GM03348 (cell line): Measurements from ENCODE around the gene PRICKLE1.
A peak's percentile ranks its signal among the peaks of the same experiment; 100 is the strongest.

ENCODE experiments used
- DNase-seq: peaks from one replicate; pipeline ENCODE4 v3.0.0; 2012; ENCODE audit warnings: low spot score

PRICKLE1 gene

GRCh38 chr12:42589465-42590329 is at the start of gene PRICKLE1:
Gene PRICKLE1 (minus strand): TSS chr12:42589746. CDS start chr12:42472516, 117,230 bp downstream.
- DNase-seq = peak; percentile 89

DNA sequence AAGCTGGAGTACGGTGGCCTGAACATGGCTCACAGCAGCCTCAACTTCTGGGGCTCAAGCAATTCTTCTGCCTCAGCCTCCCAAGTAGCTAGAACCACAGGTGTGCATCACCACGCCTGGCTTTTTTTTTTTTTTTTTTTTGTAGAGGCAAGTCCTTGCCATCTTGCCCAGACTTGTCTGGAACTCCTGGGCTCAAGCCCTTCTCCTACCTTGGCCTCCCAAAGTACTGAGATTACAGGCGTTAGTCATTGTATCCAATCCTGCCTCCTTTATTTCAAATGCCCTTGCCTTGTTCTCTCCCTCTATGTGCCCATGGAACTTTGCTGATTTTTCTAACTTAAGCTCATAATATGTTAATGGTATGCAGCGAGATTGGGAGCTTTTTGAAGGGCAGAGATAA is 49.2 kb upstream of the PRICKLE1 start:
- no peak for DNase-seq

DNA sequence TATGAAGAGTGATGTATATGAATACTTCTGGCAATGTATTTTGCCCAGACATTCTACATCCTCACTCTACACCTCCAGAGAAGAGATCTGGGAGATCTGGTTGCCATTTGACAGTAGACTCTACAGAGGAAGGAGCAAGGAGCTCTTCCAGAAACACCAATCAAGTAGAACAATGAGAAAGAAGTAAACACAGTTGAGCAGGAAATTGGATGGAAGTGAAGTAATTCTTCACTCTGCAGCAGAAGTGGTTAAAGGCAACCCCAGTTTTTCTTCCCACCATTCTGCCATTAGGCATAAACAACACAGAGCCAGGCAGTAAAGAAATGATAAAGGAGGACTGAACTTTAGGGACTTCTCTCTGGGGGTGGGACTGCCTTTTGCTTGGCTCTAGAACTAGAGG is 48.5 kb upstream of the PRICKLE1 start:
- DNase-seq = no peak

- no peak for DNase-seq
Measured at GRCh38 chr12:42636993-42637392, 47.4 kb upstream of the PRICKLE1 start.

DNA sequence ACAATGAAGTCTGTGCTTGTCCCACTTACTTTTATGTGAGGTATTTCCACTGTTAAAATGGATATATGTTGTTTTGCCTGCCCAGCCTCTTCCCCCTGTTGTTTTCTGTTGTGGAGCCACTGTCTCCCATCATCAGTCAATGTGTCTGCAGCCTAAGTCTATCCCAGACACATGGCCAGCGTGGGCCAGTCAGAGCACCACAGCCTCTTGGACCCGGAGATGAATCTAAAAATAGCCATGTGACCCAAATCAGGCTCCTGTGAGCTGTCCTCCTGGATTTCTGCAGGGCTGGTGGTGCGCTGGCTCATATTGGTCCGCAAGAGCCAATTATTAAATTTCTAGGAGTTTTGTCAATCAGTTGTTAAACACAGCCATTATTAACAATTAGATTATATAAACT is 44.0 kb upstream of the PRICKLE1 start:
- DNase-seq = no peak

GRCh38 chr12:42631513-42631912 is 42.0 kb upstream of the PRICKLE1 start:
- DNase-seq = no peak

- no peak for DNase-seq
Measured at GRCh38 chr12:42630314-42630713, 40.8 kb upstream of the PRICKLE1 start.

DNA sequence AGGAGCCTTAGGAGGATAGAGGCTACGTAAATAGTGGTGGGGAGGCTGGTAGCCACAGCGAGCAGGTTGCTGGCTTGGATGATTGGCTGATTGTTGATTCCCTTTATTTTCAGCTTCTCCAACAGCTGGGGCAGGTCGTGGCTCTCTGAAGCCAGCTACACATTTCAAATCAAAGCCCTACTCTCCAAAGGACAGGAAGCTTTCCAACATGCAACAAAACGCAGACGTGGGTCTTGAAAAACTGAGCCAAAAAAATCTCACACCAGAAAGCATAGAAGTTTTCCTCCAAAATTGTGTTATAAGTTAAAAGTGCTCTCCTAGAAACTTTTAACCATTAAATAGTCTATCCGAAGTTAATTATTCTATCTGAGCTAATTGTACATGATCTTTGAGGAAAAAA is 37.6 kb upstream of the PRICKLE1 start:
- no peak for DNase-seq

DNA sequence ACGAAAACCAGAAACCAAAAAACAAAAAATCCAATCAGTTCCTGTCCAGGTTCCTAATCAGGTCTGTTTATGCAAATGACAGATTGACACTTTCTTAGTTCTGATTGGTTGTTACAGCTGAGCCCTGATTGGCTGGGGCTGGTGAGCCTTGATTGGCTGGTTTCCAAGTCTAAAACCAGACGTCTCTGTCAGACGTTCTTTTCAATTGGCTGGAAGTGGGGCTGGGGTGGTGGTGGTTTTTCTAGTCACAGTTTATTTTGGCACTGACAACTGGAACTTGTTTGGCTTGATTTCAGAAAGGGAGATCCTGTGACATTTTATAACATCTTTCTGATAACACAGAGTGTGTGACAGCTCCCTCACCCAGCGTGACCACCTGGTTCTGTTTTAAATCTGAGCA is 36.1 kb upstream of the PRICKLE1 start:
- DNase-seq = peak; percentile 7

DNA sequence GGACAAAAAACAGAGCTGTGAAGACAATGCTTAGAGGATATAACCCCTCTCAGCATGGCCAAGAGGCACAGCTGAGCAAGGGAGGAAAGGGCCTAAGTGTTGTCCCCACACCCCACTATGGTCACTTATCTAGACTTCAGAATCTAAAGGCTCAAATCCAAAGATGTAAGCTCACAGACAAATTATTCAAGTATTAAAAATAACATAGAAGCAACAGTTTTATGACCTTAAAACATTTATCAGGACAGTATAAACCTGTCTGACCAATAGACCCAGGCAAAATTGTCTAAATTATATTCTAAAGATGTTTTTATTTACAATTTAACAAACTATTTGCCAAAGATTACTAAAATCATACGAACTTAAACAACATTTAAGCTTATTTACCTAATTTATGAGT is 28.1 kb upstream of the PRICKLE1 start:
- no peak for DNase-seq

GRCh38 chr12:42615006-42615405 is 25.5 kb upstream of the PRICKLE1 start:
- no peak for DNase-seq

GRCh38 chr12:42612231-42612613 is 22.7 kb upstream of the PRICKLE1 start:
- no peak for DNase-seq

- DNase-seq = no peak
Measured at GRCh38 chr12:42611571-42612230, 22.2 kb upstream of the PRICKLE1 start.

DNA sequence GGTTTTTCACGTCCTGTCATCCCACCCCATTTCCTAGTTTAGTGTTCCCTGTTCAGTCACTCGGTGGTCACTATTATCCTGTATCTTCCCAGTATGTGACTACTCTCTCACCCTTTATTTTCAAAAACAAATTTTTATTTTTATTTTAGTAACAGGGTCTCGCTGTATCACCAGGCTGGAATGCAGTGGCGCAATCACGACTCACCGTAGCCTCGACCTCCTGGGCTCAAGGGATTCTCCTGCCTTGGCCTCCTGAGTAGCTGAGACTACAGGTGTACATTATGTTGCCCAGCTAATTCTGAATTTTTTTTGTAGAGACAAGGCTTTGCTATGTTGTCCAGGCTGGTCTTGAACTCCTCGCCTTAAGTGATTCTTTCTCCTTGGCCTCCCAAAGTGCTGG is 20.1 kb upstream of the PRICKLE1 start:
- no peak for DNase-seq

GRCh38 chr12:42608196-42608825 is 18.8 kb upstream of the PRICKLE1 start:
- DNase-seq = no peak

DNA sequence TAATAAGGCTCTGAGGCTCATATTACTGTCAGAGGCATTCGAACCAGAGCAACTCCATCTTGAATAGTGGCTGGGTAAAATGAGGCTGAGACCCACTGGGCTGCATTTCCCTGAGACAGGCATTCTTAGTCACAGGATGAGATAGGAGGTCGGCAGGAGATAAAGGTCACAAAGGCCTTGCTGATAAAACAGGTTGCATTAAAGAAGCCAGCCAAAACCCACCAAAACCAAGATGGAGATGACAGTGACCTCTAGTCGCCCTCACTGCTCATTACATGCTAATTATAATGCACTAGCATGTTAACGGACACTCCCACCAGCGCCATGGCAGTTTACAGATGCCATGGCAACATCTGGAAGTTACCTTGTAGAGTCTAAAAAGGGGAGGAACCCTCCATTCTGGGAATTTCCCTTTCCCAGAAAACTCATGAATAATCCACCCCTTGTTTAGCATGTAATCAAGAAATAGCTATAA is 18.1 kb upstream of the PRICKLE1 start:
- no peak for DNase-seq

DNA sequence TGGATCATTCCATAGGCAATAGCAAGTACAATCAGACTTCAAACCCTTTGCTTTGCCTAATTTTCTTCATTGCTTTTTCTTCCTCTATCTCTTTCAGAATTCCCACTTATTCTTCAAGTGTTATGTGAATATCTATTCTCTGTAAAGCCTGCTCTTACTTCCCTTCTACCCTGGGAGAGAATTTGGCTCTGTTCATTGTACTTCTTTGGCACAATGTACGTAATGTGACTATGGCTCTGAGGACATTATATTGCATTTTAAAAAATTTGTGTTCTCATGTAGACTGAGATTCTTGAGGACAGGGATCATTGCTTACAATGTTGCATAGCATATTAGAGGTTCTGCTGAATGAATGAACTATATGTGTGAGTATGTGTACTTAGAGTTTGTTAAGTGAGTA is 16.9 kb upstream of the PRICKLE1 start:
- no peak for DNase-seq

- no peak for DNase-seq
Measured at GRCh38 chr12:42605685-42606084, 16.1 kb upstream of the PRICKLE1 start.

DNA sequence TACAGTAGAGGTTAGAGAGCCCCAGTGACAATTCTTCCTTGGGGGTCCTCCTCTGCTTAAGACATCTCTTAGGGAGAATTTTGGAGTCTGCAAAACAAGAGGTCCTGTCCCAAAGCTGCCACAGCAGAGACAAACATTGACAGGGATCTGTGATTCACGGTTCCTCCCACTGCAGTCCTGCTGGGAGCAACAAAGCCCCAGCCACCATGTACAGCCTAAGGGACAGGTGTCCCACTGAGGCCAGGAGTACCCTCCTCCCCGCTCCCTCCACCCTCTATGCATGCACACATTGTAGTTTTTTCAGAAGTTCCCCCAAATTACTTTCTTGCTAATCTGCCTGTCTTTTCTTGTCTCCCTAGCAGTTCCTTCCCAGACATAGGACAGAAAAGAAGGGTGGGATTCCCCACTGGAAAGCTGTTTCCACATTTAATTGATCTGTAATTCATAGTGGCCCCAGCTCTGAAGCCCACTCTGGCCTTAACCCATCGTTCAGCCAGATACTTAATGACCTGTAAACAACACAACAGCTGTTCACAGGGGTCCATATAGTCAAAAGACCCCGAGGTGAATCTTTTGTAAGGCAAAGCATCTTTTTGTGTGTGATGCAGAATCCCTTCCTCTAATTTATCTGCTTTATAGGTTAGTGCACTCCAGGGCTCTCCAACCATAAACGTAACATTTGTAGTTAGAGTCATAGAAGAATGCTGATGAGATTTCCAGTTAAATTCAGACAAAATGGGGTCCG is 13.9 kb upstream of the PRICKLE1 start:
- no peak for DNase-seq

DNA sequence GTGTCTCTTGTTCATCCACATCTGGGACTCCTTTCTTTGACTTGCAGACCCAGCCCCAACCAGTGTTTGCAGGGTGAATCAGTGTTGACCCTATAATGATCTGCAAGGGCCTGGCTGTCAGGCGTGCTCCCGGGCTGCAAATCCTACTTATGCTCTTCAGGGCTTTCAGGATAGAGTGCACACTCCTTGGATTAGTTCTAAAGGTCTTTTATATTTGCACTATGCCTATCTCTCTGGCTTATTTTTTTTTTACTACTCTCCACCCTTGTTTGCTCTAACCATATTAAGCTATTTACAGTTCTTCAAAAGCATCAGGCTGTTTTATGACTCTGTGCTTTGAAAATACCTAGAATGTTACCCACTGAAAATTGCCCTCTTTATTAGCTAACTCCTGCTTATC is 4.3 kb upstream of the PRICKLE1 start:
- no peak for DNase-seq

DNA sequence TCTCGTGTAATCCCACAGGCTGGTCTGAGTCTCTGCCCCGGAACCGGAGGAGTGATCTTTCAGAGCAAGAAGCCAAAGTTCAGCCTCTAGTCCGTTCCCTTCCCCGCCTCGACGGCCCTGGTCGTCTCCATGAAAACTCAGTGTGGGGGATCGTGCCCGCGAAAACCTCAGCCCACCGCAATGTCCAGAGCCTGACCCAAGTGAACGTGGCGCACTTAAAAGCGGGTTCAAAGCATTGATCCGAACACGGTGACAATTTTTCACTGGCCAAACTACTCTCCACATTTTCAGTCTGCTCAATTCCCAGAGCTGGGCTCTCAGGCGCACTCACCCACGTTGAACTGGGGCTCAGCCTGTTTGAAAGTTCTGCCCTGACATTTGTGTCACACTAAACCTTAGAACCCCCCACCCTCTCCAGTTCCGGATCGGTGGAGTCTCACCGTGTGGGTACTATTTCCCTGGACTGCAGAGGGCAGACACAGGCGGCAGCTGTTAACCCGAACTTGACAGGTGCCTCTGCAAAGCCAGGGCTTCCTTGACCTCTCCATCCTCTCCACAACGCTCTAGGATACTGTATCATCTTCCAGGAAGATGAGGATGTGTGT is 886 bp upstream of the PRICKLE1 start:
- peak; percentile 18 for DNase-seq
